GM06990 (cell line): ENCODE measurements around the gene KCNH4.

Experiments used
- DNase-seq: peaks from one replicate; pipeline ENCODE4 v3.0.0-alpha.2; 2011; ENCODE audit not compliant: insufficient read length; ENCODE audit errors: extremely low read depth
- H3K27me3 ChIP-seq: replicated peaks from 2 replicates; pipeline ENCODE4 v1.6.0; 2011; ENCODE audit warnings: low read length; ENCODE audit not compliant: control insufficient read depth, insufficient read depth
- H3K36me3 ChIP-seq: 2 replicates; pipeline ENCODE4 v1.5.1; 2011; ENCODE audit warnings: low read length; ENCODE audit not compliant: control insufficient read depth, insufficient read depth
- H3K4me3 ChIP-seq: replicated peaks from 2 replicates; pipeline ENCODE4 v1.5.1; 2011; ENCODE audit warnings: low read depth, mild to moderate bottlenecking, control low read depth, low read length
- TF ChIP-seq, protein P1 (sequence below): IDR thresholded peaks from 2 replicates; pipeline ENCODE4 v1.5.1; 2011; ENCODE audit warnings: low read length, control low read depth, mild to moderate bottlenecking, inconsistent platforms; ENCODE audit not compliant: insufficient read depth, poor library complexity, severe bottlenecking

KCNH4 gene

DNA sequence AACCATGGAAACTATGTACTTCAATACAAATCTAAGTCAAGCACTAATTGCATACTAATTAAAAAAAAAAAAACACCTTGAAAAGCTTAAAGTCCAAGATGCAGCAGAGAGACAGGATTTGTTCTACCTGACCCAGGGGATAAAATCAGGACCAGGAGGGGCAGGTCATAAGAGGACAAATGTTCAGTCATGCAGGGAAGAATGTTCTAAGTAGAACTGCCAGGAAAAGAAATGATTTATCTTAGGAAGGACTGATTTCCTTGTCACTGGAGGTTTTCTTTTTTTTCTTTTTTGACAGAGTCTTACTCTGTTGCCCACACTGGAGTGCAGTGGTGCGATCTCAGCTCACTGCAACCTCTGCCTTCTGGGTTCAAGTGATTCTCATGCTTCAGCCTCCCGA, 22.4 kb upstream of the KCNH4 start:
- H3K4me3 ChIP-seq, result no peak overlapping the region
- H3K36me3 ChIP-seq, result peaks cover 12% of the 10 kb centered on the region
- TF ChIP-seq, protein P1, sequence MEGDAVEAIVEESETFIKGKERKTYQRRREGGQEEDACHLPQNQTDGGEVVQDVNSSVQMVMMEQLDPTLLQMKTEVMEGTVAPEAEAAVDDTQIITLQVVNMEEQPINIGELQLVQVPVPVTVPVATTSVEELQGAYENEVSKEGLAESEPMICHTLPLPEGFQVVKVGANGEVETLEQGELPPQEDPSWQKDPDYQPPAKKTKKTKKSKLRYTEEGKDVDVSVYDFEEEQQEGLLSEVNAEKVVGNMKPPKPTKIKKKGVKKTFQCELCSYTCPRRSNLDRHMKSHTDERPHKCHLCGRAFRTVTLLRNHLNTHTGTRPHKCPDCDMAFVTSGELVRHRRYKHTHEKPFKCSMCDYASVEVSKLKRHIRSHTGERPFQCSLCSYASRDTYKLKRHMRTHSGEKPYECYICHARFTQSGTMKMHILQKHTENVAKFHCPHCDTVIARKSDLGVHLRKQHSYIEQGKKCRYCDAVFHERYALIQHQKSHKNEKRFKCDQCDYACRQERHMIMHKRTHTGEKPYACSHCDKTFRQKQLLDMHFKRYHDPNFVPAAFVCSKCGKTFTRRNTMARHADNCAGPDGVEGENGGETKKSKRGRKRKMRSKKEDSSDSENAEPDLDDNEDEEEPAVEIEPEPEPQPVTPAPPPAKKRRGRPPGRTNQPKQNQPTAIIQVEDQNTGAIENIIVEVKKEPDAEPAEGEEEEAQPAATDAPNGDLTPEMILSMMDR, result no peak
- DNase-seq, result no peak
- no peaks in the 10 kb centered on the region for H3K27me3 ChIP-seq

DNA sequence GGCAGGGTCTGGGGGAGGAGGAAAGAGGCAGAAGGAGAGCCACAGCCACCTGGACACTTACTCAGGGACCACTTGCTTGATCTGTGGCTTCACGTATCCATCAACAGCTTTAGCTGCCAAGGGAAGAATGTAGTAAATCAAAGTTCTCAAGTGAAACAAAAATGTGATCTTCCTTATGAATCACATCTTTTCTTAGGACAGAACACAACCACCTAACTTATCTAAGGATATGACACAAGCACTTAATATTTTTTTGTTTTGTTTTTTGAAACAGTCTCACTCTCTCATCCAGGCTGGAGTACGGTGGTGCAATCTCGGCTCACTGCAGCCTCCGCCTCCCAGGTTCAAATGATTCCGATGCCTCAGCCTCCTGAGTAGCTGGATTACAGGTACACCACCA, 21.8 kb upstream of the KCNH4 start:
- TF ChIP-seq, protein P1, result no peak
- Histone ChIP-seq H3K36me3 (peaks cover 12% of the 10 kb centered on the region), H3K4me3 (no peak overlapping the region)

DNA sequence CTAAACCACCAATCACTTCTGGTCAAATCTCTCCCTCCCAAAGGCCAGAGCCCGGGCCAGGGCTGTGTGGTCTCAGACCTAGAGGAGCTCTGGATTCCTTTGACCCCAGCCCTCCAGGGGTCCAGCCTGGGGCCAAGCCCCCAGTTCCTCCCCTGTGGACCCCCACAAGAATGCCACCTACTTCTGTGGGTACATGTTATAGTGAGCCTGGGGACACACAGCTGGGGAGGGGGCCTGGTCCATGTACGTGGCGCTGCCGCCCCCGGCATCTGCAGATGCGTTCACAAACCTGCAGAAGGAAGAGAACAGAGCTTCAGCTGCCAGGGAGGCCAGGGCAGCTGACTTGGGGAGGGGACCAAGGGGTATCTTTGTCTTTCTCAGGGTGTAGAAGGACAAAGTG, 21.2 kb upstream of the KCNH4 start:
- H3K27me3 ChIP-seq, result no peaks in the 10 kb centered on the region
- TF ChIP-seq, protein P1, result no peak
- no peak for DNase-seq
- H3K36me3 ChIP-seq, result peaks cover 12% of the 10 kb centered on the region
- no peak overlapping the region for H3K4me3 ChIP-seq

More for the DNA sequence above, 21.8 kb upstream of the KCNH4 start:
- DNase-seq, result no peak
- no peaks in the 10 kb centered on the region for H3K27me3 ChIP-seq

DNA sequence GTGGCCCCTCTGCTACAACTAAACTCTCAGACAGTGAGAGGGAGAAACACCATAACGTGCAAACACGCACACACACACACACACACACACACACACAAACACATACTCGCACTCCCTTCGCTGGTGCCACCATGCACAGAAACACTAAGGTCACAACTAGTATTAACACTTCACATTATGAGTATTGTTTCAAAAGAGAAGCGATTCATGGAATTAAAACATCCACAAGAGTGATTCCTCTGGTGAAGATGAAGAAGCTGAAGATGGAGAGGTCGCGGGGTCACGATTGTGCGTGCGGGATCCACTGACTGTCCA, 20.5 kb upstream of the KCNH4 start:
- no peak overlapping the region for H3K4me3 ChIP-seq
- TF ChIP-seq, protein P1, result no peak
- no peaks in the 10 kb centered on the region for H3K27me3 ChIP-seq
- DNase-seq, result no peak
- H3K36me3 ChIP-seq, result peaks cover 12% of the 10 kb centered on the region

DNA sequence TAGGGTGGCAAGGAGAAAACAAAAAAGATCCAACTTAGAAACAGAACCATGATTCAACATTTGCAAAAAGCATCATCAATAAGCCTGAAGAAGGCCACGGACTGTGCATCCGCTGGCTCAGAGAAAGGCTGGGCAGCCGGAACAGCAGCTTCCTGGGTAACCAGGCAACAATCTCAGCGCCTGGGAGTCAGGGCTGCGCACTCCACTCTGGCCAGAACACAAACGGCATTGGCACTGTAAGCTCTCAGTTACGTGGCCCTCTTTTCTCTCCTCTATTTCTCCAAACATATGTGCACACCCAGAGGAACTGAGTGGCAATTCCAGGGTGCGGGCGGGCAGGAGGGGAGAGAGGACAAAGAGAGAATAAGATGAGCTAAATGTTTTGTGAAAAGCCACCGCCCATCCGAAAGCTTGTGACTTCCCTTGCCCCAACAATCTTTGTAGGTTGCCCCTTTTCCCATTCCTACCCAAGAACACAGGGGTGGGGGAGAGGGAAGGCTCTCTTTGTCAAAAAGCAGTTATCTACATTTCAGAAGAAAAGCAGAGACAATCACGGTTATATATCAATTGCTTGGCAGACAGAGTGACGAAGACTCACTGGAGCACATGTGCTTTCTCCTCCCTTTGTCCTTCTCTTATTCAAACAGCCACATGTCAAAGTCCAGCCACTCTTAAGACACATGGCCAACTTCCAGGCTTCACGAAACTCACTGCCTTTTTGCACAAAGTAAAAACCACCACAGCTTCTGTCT, 19.9 kb upstream of the KCNH4 start:
- no peak for DNase-seq
- TF ChIP-seq, protein P1, result no peak
- Histone ChIP-seq H3K4me3 (no peak overlapping the region), H3K27me3 (no peaks in the 10 kb centered on the region), H3K36me3 (peaks cover 12% of the 10 kb centered on the region)
